Stimulated activated memory B cell treated with anti-CD40 and anti-IgM and Interleukin-4, amounts not matched to agents 10 μg/mL and 1 μg/mL and 100 μg/mL, for 72 hours (primary cell): Measurements from ENCODE around the gene PLA2G3.

Source experiments
- ATAC-seq: fragments of 150-1000 bp; cut with Tn5 transposase; 2 replicates; pipeline ENCODE4 v1.10.0; 2021
- H3K27ac Mint-ChIP-seq: one replicate; pipeline ENCODE4 v1.8.0; 2022; ENCODE audit warnings: mild to moderate bottlenecking, mixed read lengths
- H3K27me3 Mint-ChIP-seq: one replicate; pipeline ENCODE4 v1.8.0; 2022; ENCODE audit warnings: mixed read lengths
- H3K36me3 Mint-ChIP-seq: one replicate; pipeline ENCODE4 v1.8.0; 2022; ENCODE audit warnings: mixed read lengths
- H3K4me1 Mint-ChIP-seq: one replicate; pipeline ENCODE4 v1.8.0; 2022; ENCODE audit warnings: mixed read lengths
- H3K4me3 Mint-ChIP-seq: one replicate; pipeline ENCODE4 v1.8.0; 2022; ENCODE audit warnings: mild to moderate bottlenecking, moderate library complexity, mixed read lengths
- H3K9me3 Mint-ChIP-seq: one replicate; pipeline ENCODE4 v1.8.0; 2022; ENCODE audit warnings: mixed read lengths

The PLA2G3 gene

GRCh38 chr22:31136155-31136554 lies 4.2 kb downstream of the PLA2G3 start:
- no peaks in the 10 kb centered on the region for H3K4me1 Mint-ChIP-seq
- H3K4me3 Mint-ChIP-seq: no peak overlapping the region
- H3K27ac Mint-ChIP-seq: no peak overlapping the region
- no peak for ATAC-seq
- H3K27me3 Mint-ChIP-seq: peaks cover 32% of the 10 kb centered on the region
- no peaks in the 10 kb centered on the region for H3K36me3 Mint-ChIP-seq
- no peaks in the 10 kb centered on the region for H3K9me3 Mint-ChIP-seq

GRCh38 chr22:31135706-31136105 lies 4.6 kb downstream of the PLA2G3 start:
- Mint-ChIP-seq H3K27ac (no peak overlapping the region), H3K36me3 (no peaks in the 10 kb centered on the region), H3K27me3 (peaks cover 27% of the 10 kb centered on the region), H3K4me3 (no peak overlapping the region), H3K4me1 (no peaks in the 10 kb centered on the region), H3K9me3 (no peaks in the 10 kb centered on the region)
- ATAC-seq: no peak

- Mint-ChIP-seq H3K9me3 (no peaks in the 10 kb centered on the region), H3K36me3 (no peaks in the 10 kb centered on the region), H3K4me1 (no peaks in the 10 kb centered on the region), H3K4me3 (no peak overlapping the region), H3K27ac (no peak overlapping the region), H3K27me3 (peaks cover 17% of the 10 kb centered on the region)
- ATAC-seq: no peak
These were observed 5.6 kb downstream of the PLA2G3 start for GRCh38 chr22:31134688-31135087.

GRCh38 chr22:31133911-31134310 lies 6.4 kb downstream of the PLA2G3 start:
- H3K4me3 Mint-ChIP-seq: no peak overlapping the region
- no peaks in the 10 kb centered on the region for H3K4me1 Mint-ChIP-seq
- peaks cover 10% of the 10 kb centered on the region for H3K27me3 Mint-ChIP-seq
- peak; percentile 17 for ATAC-seq
- no peaks in the 10 kb centered on the region for H3K36me3 Mint-ChIP-seq
- H3K9me3 Mint-ChIP-seq: no peaks in the 10 kb centered on the region
- no peak overlapping the region for H3K27ac Mint-ChIP-seq

GRCh38 chr22:31130873-31131272 lies 9.4 kb downstream of the PLA2G3 start:
- Mint-ChIP-seq H3K27ac (no peak overlapping the region), H3K4me1 (peaks cover 14% of the 10 kb centered on the region), H3K27me3 (peaks cover 18% of the 10 kb centered on the region), H3K4me3 (no peak overlapping the region), H3K9me3 (no peaks in the 10 kb centered on the region), H3K36me3 (no peaks in the 10 kb centered on the region)
- no peak for ATAC-seq

GRCh38 chr22:31128156-31128555 lies 12.2 kb downstream of the PLA2G3 start:
- Mint-ChIP-seq H3K4me1 (peaks cover 15% of the 10 kb centered on the region), H3K27me3 (peaks cover 24% of the 10 kb centered on the region), H3K4me3 (no peak overlapping the region), H3K9me3 (no peaks in the 10 kb centered on the region), H3K27ac (no peak overlapping the region), H3K36me3 (no peaks in the 10 kb centered on the region)
- no peak for ATAC-seq

GRCh38 chr22:31127181-31127772 lies 13.0 kb downstream of the PLA2G3 start:
- Mint-ChIP-seq H3K36me3 (no peaks in the 10 kb centered on the region), H3K27ac (no peak overlapping the region), H3K4me3 (peak overlapping the region; percentile 57), H3K9me3 (no peaks in the 10 kb centered on the region), H3K27me3 (peaks cover 24% of the 10 kb centered on the region), H3K4me1 (peaks cover 15% of the 10 kb centered on the region)
- peak; percentile 3 for ATAC-seq

GRCh38 chr22:31126869-31127175 lies 13.5 kb downstream of the PLA2G3 start:
- peaks cover 24% of the 10 kb centered on the region for H3K27me3 Mint-ChIP-seq
- H3K4me3 Mint-ChIP-seq: no peak overlapping the region
- no peak overlapping the region for H3K27ac Mint-ChIP-seq
- H3K36me3 Mint-ChIP-seq: no peaks in the 10 kb centered on the region
- peak; percentile 3 for ATAC-seq
- H3K9me3 Mint-ChIP-seq: no peaks in the 10 kb centered on the region
- H3K4me1 Mint-ChIP-seq: peaks cover 15% of the 10 kb centered on the region

GRCh38 chr22:31126128-31126868 lies 14.0 kb downstream of the PLA2G3 start:
- Mint-ChIP-seq H3K27ac (no peak overlapping the region), H3K27me3 (peaks cover 24% of the 10 kb centered on the region), H3K4me1 (peaks cover 15% of the 10 kb centered on the region), H3K9me3 (no peaks in the 10 kb centered on the region), H3K36me3 (no peaks in the 10 kb centered on the region), H3K4me3 (no peak overlapping the region)
- no peak for ATAC-seq

- H3K4me3 Mint-ChIP-seq: no peak overlapping the region
- no peaks in the 10 kb centered on the region for H3K36me3 Mint-ChIP-seq
- no peak for ATAC-seq
These were observed 14.7 kb downstream of the PLA2G3 start for GRCh38 chr22:31125521-31126117.

GRCh38 chr22:31124811-31125465 lies 15.4 kb downstream of the PLA2G3 start:
- peaks cover 24% of the 10 kb centered on the region for H3K27me3 Mint-ChIP-seq
- H3K4me1 Mint-ChIP-seq: peaks cover 15% of the 10 kb centered on the region
- H3K36me3 Mint-ChIP-seq: no peaks in the 10 kb centered on the region
- ATAC-seq: no peak
- H3K9me3 Mint-ChIP-seq: no peaks in the 10 kb centered on the region
- no peak overlapping the region for H3K27ac Mint-ChIP-seq
- no peak overlapping the region for H3K4me3 Mint-ChIP-seq

More at GRCh38 chr22:31125521-31126117, 14.7 kb downstream of the PLA2G3 start:
- Mint-ChIP-seq H3K4me1 (peaks cover 15% of the 10 kb centered on the region), H3K27me3 (peaks cover 24% of the 10 kb centered on the region), H3K27ac (no peak overlapping the region), H3K9me3 (no peaks in the 10 kb centered on the region)

GRCh38 chr22:31124290-31124689 lies 16.0 kb downstream of the PLA2G3 start:
- Mint-ChIP-seq H3K27me3 (peaks cover 24% of the 10 kb centered on the region), H3K9me3 (no peaks in the 10 kb centered on the region), H3K27ac (no peak overlapping the region), H3K4me1 (peaks cover 15% of the 10 kb centered on the region), H3K36me3 (no peaks in the 10 kb centered on the region), H3K4me3 (no peak overlapping the region)
- ATAC-seq: no peak

- Mint-ChIP-seq H3K4me3 (no peak overlapping the region), H3K4me1 (peaks cover 15% of the 10 kb centered on the region), H3K36me3 (no peaks in the 10 kb centered on the region), H3K27me3 (peaks cover 24% of the 10 kb centered on the region), H3K27ac (no peak overlapping the region), H3K9me3 (no peaks in the 10 kb centered on the region)
- no peak for ATAC-seq
These were observed 17.1 kb downstream of the PLA2G3 start for GRCh38 chr22:31123292-31123602.

- H3K4me1 Mint-ChIP-seq: peaks cover 15% of the 10 kb centered on the region
- no peak for ATAC-seq
- no peaks in the 10 kb centered on the region for H3K36me3 Mint-ChIP-seq
- H3K27ac Mint-ChIP-seq: no peak within 1 kb of the TSS
- H3K27me3 Mint-ChIP-seq: peaks cover 18% of the 10 kb centered on the region
- no peaks in the 10 kb centered on the region for H3K9me3 Mint-ChIP-seq
- H3K4me3 Mint-ChIP-seq: no peak within 1 kb of the TSS
These were observed 17.6 kb downstream of the PLA2G3 start, which contains the start of gene INPP5J for GRCh38 chr22:31122532-31123291. TSS of gene INPP5J (plus strand) at chr22:31122966. CDS start at chr22:31123015, 49 bp downstream.

- H3K4me3 Mint-ChIP-seq: no peak overlapping the region
- H3K36me3 Mint-ChIP-seq: no peaks in the 10 kb centered on the region
- no peak overlapping the region for H3K27ac Mint-ChIP-seq
- peaks cover 13% of the 10 kb centered on the region for H3K27me3 Mint-ChIP-seq
- H3K4me1 Mint-ChIP-seq: peaks cover 10% of the 10 kb centered on the region
- no peaks in the 10 kb centered on the region for H3K9me3 Mint-ChIP-seq
- ATAC-seq: no peak
These were observed 18.1 kb downstream of the PLA2G3 start for GRCh38 chr22:31122196-31122531.
